HepG2 (cell line): ENCODE data around the gene SBNO1. TPM values are rescaled to one million over a fixed set of nuclear protein-coding genes. Genes with fewer than 3 reads are reported as not detected.
A peak's percentile ranks its signal among the peaks of the same experiment; 100 is the strongest.

Experiments used
- AGO2 ChIP-seq: fragments of 200-400 bp; formaldehyde crosslinking; optimal IDR thresholded peaks from 2 replicates; pipeline ENCODE3; 2017; ENCODE audit warnings: mild to moderate bottlenecking, low read depth, low read length, moderate library complexity
- CBX1 ChIP-seq: IDR thresholded peaks from one replicate; pipeline ENCODE4 v1.6.1; 2016; ENCODE audit warnings: antibody characterized with exemption, low read depth
- ELF4 ChIP-seq: sonication (generic); formaldehyde crosslinking; IDR thresholded peaks from 2 replicates; pipeline ENCODE4 v1.5.0; 2020; ENCODE audit warnings: missing genetic modification reagents, mild to moderate bottlenecking, moderate library complexity, borderline replicate concordance
- GABPA ChIP-seq, 2 experiments: IDR thresholded peaks; 2 replicates each; pipeline ENCODE4 v1.6.1; 2011 to 2016; ENCODE audit warnings: low read depth in 2 of 2, low read length in 1 of 2, missing biosample characterization in 1 of 2, missing genetic modification characterization in 1 of 2
- HDAC6 ChIP-seq: fragments of 200-600 bp; sonication (generic); IDR thresholded peaks from 2 replicates; pipeline ENCODE4 v1.7.0; 2017; ENCODE audit warnings: mild to moderate bottlenecking, antibody characterized with exemption, low read length, low read depth
- HOXA9 ChIP-seq: sonication (generic); formaldehyde crosslinking; IDR thresholded peaks from 2 replicates; pipeline ENCODE4 v1.8.1; 2022; ENCODE audit warnings: missing genetic modification reagents, mild to moderate bottlenecking, moderate library complexity, borderline replicate concordance
- JARID2 ChIP-seq: sonication (generic); formaldehyde crosslinking; IDR thresholded peaks from 2 replicates; pipeline ENCODE4 v1.8.1; 2023; ENCODE audit warnings: missing genetic modification reagents, inconsistent platforms; ENCODE audit not compliant: insufficient replicate concordance
- KLF11 ChIP-seq: IDR thresholded peaks from 2 replicates; pipeline ENCODE4 v1.6.1; 2016; ENCODE audit warnings: missing compliant biosample characterization
- MNT ChIP-seq: fragments of 450-650 bp; IDR thresholded peaks from 2 replicates; pipeline ENCODE4 v1.6.1; 2016
- NR3C1 ChIP-seq: sonication (generic); formaldehyde crosslinking; IDR thresholded peaks from 2 replicates; pipeline ENCODE4 v1.4.0; 2020; ENCODE audit warnings: missing genetic modification reagents
- POLR2AphosphoS5 ChIP-seq: IDR thresholded peaks from 2 replicates; pipeline ENCODE4 v1.6.1; 2012; ENCODE audit warnings: low read depth, low read length
- RAD51 ChIP-seq: fragments of 450-650 bp; IDR thresholded peaks from 2 replicates; pipeline ENCODE4 v1.6.1; 2016; ENCODE audit warnings: borderline replicate concordance
- SIN3A ChIP-seq: IDR thresholded peaks from 2 replicates; pipeline ENCODE4 v1.6.1; 2011; ENCODE audit warnings: low read depth, mild to moderate bottlenecking, control low read depth, low read length, borderline replicate concordance
- ZHX1 ChIP-seq: sonication (generic); formaldehyde crosslinking; IDR thresholded peaks from 2 replicates; pipeline ENCODE4 v1.8.1; 2022; ENCODE audit warnings: low read depth, mild to moderate bottlenecking, missing genetic modification reagents
- ZNF136 ChIP-seq: sonication (generic); formaldehyde crosslinking; IDR thresholded peaks from 2 replicates; pipeline ENCODE4 v1.8.1; 2022; ENCODE audit warnings: low read depth, mild to moderate bottlenecking, moderate library complexity, missing genetic modification reagents
- ZNF143 ChIP-seq: sonication (generic); formaldehyde crosslinking; IDR thresholded peaks from 2 replicates; pipeline ENCODE4 v1.4.0; 2020; ENCODE audit warnings: missing genetic modification reagents
- ZNF501 ChIP-seq: sonication (generic); formaldehyde crosslinking; IDR thresholded peaks from 2 replicates; pipeline ENCODE4 v1.5.1; 2020; ENCODE audit warnings: mild to moderate bottlenecking, moderate library complexity, missing genetic modification reagents
- ZNF563 ChIP-seq: sonication (generic); formaldehyde crosslinking; IDR thresholded peaks from 2 replicates; pipeline ENCODE4 v1.8.0; 2022; ENCODE audit warnings: mild to moderate bottlenecking, moderate library complexity, missing genetic modification reagents
- ZNF660 ChIP-seq: sonication (generic); formaldehyde crosslinking; IDR thresholded peaks from 2 replicates; pipeline ENCODE4 v1.5.1; 2020; ENCODE audit warnings: mild to moderate bottlenecking, low read depth, missing genetic modification reagents, borderline replicate concordance
- ZNF737 ChIP-seq: sonication (generic); formaldehyde crosslinking; IDR thresholded peaks from 2 replicates; pipeline ENCODE4 v1.5.0; 2020; ENCODE audit warnings: missing genetic modification reagents, mild to moderate bottlenecking, borderline replicate concordance
- ZNF780A ChIP-seq: sonication (generic); formaldehyde crosslinking; IDR thresholded peaks from 2 replicates; pipeline ENCODE4 v1.8.0; 2022; ENCODE audit warnings: mild to moderate bottlenecking, missing genetic modification reagents, moderate library complexity
- polyA plus RNA-seq, 8 experiments: library from polyadenylated mRNA; depleted of rRNA in 3 of 8; stranded (reverse) in 7 of 8; unstranded in 1 of 8; fragments of >200 nt; fragmentation: Illumina TruSeq in 4 of 8; extraction: Trizol in 4 of 8; gene quantifications; 2 replicates each; pipeline versions ENCODE4 v1.2.1 to v1.2.3, GENCODE V29; 2011 to 2016; ENCODE audit warnings: low read depth in 4 of 8, missing spikeins in 1 of 8, mixed read lengths in 1 of 8; ENCODE audit not compliant: insufficient read depth in 1 of 8
- total RNA-seq, 5 experiments: library from RNA; depleted of rRNA; stranded (reverse); fragments of >200 nt; fragmentation: Illumina TruSeq; extraction: Trizol; gene quantifications; 2 replicates each; pipeline ENCODE4 v1.2.3, GENCODE V29; 2016; ENCODE audit warnings: low read depth in 1 of 5
- TF ChIP-seq, protein P1 (sequence below): sonication (generic); formaldehyde crosslinking; IDR thresholded peaks from 2 replicates; pipeline ENCODE4 v1.8.1; 2023; ENCODE audit warnings: missing genetic modification reagents, inconsistent platforms, borderline replicate concordance
- TF ChIP-seq, protein P2 (sequence below): sonication (generic); formaldehyde crosslinking; IDR thresholded peaks from 2 replicates; pipeline ENCODE4 v1.4.0; 2020; ENCODE audit warnings: low read depth, mild to moderate bottlenecking, missing genetic modification reagents

SBNO1 gene
- total and polyA plus RNA-seq, 2 of the 13 experiments (the other 11 are each of a cell fraction or from before 2014, with no cell fraction given), result 10.9 to 40.2 TPM

- TF ChIP-seq ZNF136 (no peak), AGO2 (no peak), ZHX1 (CRISPR knock-in tag) (peak; percentile 43; the same call in 1 of the 2 replicates), ZNF737 (CRISPR knock-in tag) (no peak), ZNF660 (no peak), RAD51 (no peak), MNT (no peak), NR3C1 (CRISPR knock-in tag) (no peak), GABPA (IDR thresholded peaks at IDR 0.05; ENCODE audit: low read depth, low read length) (no peak), GABPA (CRISPR knock-in tag; IDR thresholded peaks at IDR 0.05; ENCODE audit: low read depth) (no peak), ZNF563 (CRISPR knock-in tag) (no peak), HDAC6 (no peak), POLR2AphosphoS5 (no peak), ZNF501 (CRISPR knock-in tag) (peak; percentile 84), KLF11 (CRISPR knock-in tag) (no peak), HOXA9 (CRISPR knock-in tag) (no peak), SIN3A (no peak), ZNF780A (CRISPR knock-in tag) (no peak), JARID2 (CRISPR knock-in tag) (no peak), ZNF143 (CRISPR knock-in tag) (no peak), CBX1 (no peak), ELF4 (CRISPR knock-in tag) (no peak)
- TF ChIP-seq, protein P1, sequence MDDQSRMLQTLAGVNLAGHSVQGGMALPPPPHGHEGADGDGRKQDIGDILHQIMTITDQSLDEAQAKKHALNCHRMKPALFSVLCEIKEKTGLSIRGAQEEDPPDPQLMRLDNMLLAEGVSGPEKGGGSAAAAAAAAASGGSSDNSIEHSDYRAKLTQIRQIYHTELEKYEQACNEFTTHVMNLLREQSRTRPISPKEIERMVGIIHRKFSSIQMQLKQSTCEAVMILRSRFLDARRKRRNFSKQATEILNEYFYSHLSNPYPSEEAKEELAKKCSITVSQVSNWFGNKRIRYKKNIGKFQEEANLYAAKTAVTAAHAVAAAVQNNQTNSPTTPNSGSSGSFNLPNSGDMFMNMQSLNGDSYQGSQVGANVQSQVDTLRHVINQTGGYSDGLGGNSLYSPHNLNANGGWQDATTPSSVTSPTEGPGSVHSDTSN, result no peak
- TF ChIP-seq, protein P2, sequence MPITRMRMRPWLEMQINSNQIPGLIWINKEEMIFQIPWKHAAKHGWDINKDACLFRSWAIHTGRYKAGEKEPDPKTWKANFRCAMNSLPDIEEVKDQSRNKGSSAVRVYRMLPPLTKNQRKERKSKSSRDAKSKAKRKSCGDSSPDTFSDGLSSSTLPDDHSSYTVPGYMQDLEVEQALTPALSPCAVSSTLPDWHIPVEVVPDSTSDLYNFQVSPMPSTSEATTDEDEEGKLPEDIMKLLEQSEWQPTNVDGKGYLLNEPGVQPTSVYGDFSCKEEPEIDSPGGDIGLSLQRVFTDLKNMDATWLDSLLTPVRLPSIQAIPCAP (CRISPR knock-in tag), result no peak
Observed at GRCh38 chr12:123293178-123293760, 71.4 kb downstream of the SBNO1 start (continued).
